ENCODE results near the gene COL5A1.

Gene COL5A1

GRCh38 chr9:134811673-134812342 lies 170.2 kb downstream of the COL5A1 start:
- Histone ChIP-seq H3K27ac (replicated peaks) (no peak overlapping the region), H3K4me3 (replicated peaks; ENCODE audit: insufficient read depth, low read length) (no peak overlapping the region), H3K27me3 (ENCODE audit: insufficient read depth, poor library complexity, severe bottlenecking) (no peaks in the 10 kb centered on the region)
- TF ChIP-seq GABPA (IDR thresholded peaks at IDR 0.05; ENCODE audit: low read depth) (no peak), CTCF (IDR thresholded peaks at IDR 0.05; ENCODE audit: insufficient read depth, low read length) (no peak), POLR2AphosphoS5 (IDR thresholded peaks at IDR 0.05; ENCODE audit: low read depth) (no peak), REST (IDR thresholded peaks at IDR 0.05; ENCODE audit: insufficient replicate concordance, low read depth) (no peak), SPI1 (IDR thresholded peaks at IDR 0.05; ENCODE audit: borderline replicate concordance, low read depth) (no peak)
- DNase-seq (ENCODE audit: low read depth in 1 of 2, low spot score in 1 of 2): no peak

- no peak overlapping the region for H3K4me3 ChIP-seq (replicated peaks; ENCODE audit: insufficient read depth, low read length)
- DNase-seq (ENCODE audit: low read depth in 1 of 2, low spot score in 1 of 2): no peak
- no peak for TF ChIP-seq GABPA (IDR thresholded peaks at IDR 0.05; ENCODE audit: low read depth)
- TF ChIP-seq REST (IDR thresholded peaks at IDR 0.05; ENCODE audit: insufficient replicate concordance, low read depth): no peak
- no peak for TF ChIP-seq CTCF (IDR thresholded peaks at IDR 0.05; ENCODE audit: insufficient read depth, low read length)
- TF ChIP-seq POLR2AphosphoS5 (IDR thresholded peaks at IDR 0.05; ENCODE audit: low read depth): no peak
- no peak for TF ChIP-seq SPI1 (IDR thresholded peaks at IDR 0.05; ENCODE audit: borderline replicate concordance, low read depth)
- no peaks in the 10 kb centered on the region for H3K27me3 ChIP-seq (ENCODE audit: insufficient read depth, poor library complexity, severe bottlenecking)
- H3K27ac ChIP-seq (replicated peaks): no peak overlapping the region
Observed at GRCh38 chr9:134812343-134812673, 170.7 kb downstream of the COL5A1 start.

- no peak for DNase-seq (ENCODE audit: low read depth in 1 of 2, low spot score in 1 of 2)
- H3K4me3 ChIP-seq (replicated peaks; ENCODE audit: insufficient read depth, low read length): no peak overlapping the region
- no peak for TF ChIP-seq REST (IDR thresholded peaks at IDR 0.05; ENCODE audit: insufficient replicate concordance, low read depth)
- no peak for TF ChIP-seq SPI1 (IDR thresholded peaks at IDR 0.05; ENCODE audit: borderline replicate concordance, low read depth)
- no peak for TF ChIP-seq GABPA (IDR thresholded peaks at IDR 0.05; ENCODE audit: low read depth)
- TF ChIP-seq POLR2AphosphoS5 (IDR thresholded peaks at IDR 0.05; ENCODE audit: low read depth): no peak
- no peak for TF ChIP-seq CTCF (IDR thresholded peaks at IDR 0.05; ENCODE audit: insufficient read depth, low read length)
- no peak overlapping the region for H3K27ac ChIP-seq (replicated peaks)
- H3K27me3 ChIP-seq (ENCODE audit: insufficient read depth, poor library complexity, severe bottlenecking): no peaks in the 10 kb centered on the region
Observed at GRCh38 chr9:134813841-134814240, 172.2 kb downstream of the COL5A1 start.

Data from HL-60 (cell line).